WTC11 (cell line): ENCODE results near the gene DIPK2A. TPM values are rescaled to one million over a fixed set of nuclear protein-coding genes. Genes with fewer than 3 reads are reported as not detected.

Source experiments
- ATAC-seq: fragments of 200-7000 bp; cut with Tn5 transposase; 2 replicates; pipeline ENCODE4 v1.10.0; 2021; ENCODE audit warnings: mild to moderate bottlenecking, moderate library complexity
- CTCF ChIA-PET: fragments of 300-600 bp; sonication (Branson Sonifier 250); formaldehyde crosslinking; loops from one replicate; lab custom pipeline; 2021; ENCODE audit warnings: antibody characterized with exemption; lab: Charles Lee
- POLR2A ChIA-PET: fragments of 350-600 bp; sonication (Branson Sonifier 250); formaldehyde crosslinking; loops from one replicate; lab custom pipeline; 2021; ENCODE audit warnings: antibody characterized with exemption; lab: Charles Lee
- DNase-seq: peaks from one replicate; pipeline ENCODE4 v3.0.0; 2021; ENCODE audit warnings: low spot score
- H3K27ac Mint-ChIP-seq: 2 replicates; pipeline ENCODE4 v1.8.0; 2021; ENCODE audit warnings: mixed read lengths
- H3K27me3 Mint-ChIP-seq: 2 replicates; pipeline ENCODE4 v1.8.0; 2021; ENCODE audit warnings: low read depth, mild to moderate bottlenecking, moderate library complexity, mixed read lengths
- H3K36me3 Mint-ChIP-seq: 2 replicates; pipeline ENCODE4 v1.8.0; 2021; ENCODE audit warnings: mixed read lengths
- H3K4me1 Mint-ChIP-seq: 2 replicates; pipeline ENCODE4 v1.8.0; 2022; ENCODE audit warnings: mixed read lengths
- H3K4me3 Mint-ChIP-seq: 2 replicates; pipeline ENCODE4 v1.8.0; 2021; ENCODE audit warnings: mild to moderate bottlenecking, moderate library complexity, mixed read lengths
- H3K9me3 Mint-ChIP-seq: 2 replicates; pipeline ENCODE4 v1.8.0; 2021; ENCODE audit warnings: mixed read lengths
- AR ChIP-seq: fragments of 250-450 bp; sonication (Bioruptor Pico); IDR thresholded peaks from 2 replicates; pipeline ENCODE4 v1.9.0; 2021; ENCODE audit warnings: mild to moderate bottlenecking
- ATF1 ChIP-seq: sonication (generic); formaldehyde crosslinking; IDR thresholded peaks from 2 replicates; pipeline ENCODE4 v1.8.1; 2023; ENCODE audit warnings: mild to moderate bottlenecking, moderate library complexity, missing genetic modification reagents
- ATF2 ChIP-seq: sonication (generic); formaldehyde crosslinking; IDR thresholded peaks from 2 replicates; pipeline ENCODE4 v1.8.1; 2022; ENCODE audit warnings: low read depth, missing genetic modification reagents, borderline replicate concordance
- E2F5 ChIP-seq: sonication (generic); formaldehyde crosslinking; IDR thresholded peaks from 2 replicates; pipeline ENCODE4 v1.8.1; 2022; ENCODE audit warnings: mild to moderate bottlenecking, moderate library complexity, missing genetic modification reagents
- GTF2I ChIP-seq: fragments of 250-450 bp; sonication (Bioruptor Pico); conservative IDR thresholded peaks from 2 replicates; pipeline ENCODE4 v1.4.0; 2021; ENCODE audit warnings: mild to moderate bottlenecking
- IRF2 ChIP-seq: sonication (generic); formaldehyde crosslinking; IDR thresholded peaks from 2 replicates; pipeline ENCODE4 v1.8.0; 2022; ENCODE audit warnings: low read depth, missing genetic modification reagents, borderline replicate concordance
- KAT7 ChIP-seq: sonication (generic); formaldehyde crosslinking; IDR thresholded peaks from 2 replicates; pipeline ENCODE4 v1.8.1; 2023; ENCODE audit warnings: missing genetic modification reagents, mild to moderate bottlenecking, borderline replicate concordance
- MAX ChIP-seq: sonication (generic); formaldehyde crosslinking; IDR thresholded peaks from 2 replicates; pipeline ENCODE4 v1.8.0; 2022; ENCODE audit warnings: mild to moderate bottlenecking, missing genetic modification reagents
- NFE2L1 ChIP-seq: sonication (generic); formaldehyde crosslinking; IDR thresholded peaks from 2 replicates; pipeline ENCODE4 v1.8.1; 2023; ENCODE audit warnings: missing genetic modification reagents
- PRDM15 ChIP-seq: sonication (generic); formaldehyde crosslinking; IDR thresholded peaks from 2 replicates; pipeline ENCODE4 v1.8.0; 2022; ENCODE audit warnings: missing genetic modification reagents
- SMAD4 ChIP-seq: sonication (generic); formaldehyde crosslinking; IDR thresholded peaks from 2 replicates; pipeline ENCODE4 v1.8.0; 2022; ENCODE audit warnings: mild to moderate bottlenecking, missing genetic modification reagents
- SOX15 ChIP-seq: fragments of 250-450 bp; sonication (Bioruptor Pico); IDR thresholded peaks from 2 replicates; pipeline ENCODE4 v1.9.0; 2021; ENCODE audit warnings: mild to moderate bottlenecking
- SP1 ChIP-seq: sonication (generic); formaldehyde crosslinking; conservative IDR thresholded peaks from 2 replicates; pipeline ENCODE4 v1.8.1; 2022; ENCODE audit warnings: missing genetic modification reagents
- STAT6 ChIP-seq: sonication (generic); formaldehyde crosslinking; conservative IDR thresholded peaks from 2 replicates; pipeline ENCODE4 v1.8.1; 2023; ENCODE audit warnings: mild to moderate bottlenecking, low read depth, missing genetic modification reagents, moderate library complexity
- TEAD4 ChIP-seq: sonication (generic); formaldehyde crosslinking; IDR thresholded peaks from 2 replicates; pipeline ENCODE4 v1.8.0; 2022; ENCODE audit warnings: mild to moderate bottlenecking, missing genetic modification reagents
- ZNF396 ChIP-seq: fragments of 250-450 bp; sonication (Bioruptor Pico); IDR thresholded peaks from 2 replicates; pipeline ENCODE4 v1.8.0; 2021; ENCODE audit warnings: mild to moderate bottlenecking, moderate library complexity, borderline replicate concordance
- ZSCAN18 ChIP-seq: fragments of 250-450 bp; sonication (Bioruptor Pico); IDR thresholded peaks from 2 replicates; pipeline ENCODE4 v2.1.2; 2022; ENCODE audit warnings: mild to moderate bottlenecking, moderate library complexity
- total RNA-seq: library from RNA; stranded (reverse); gene quantifications from 3 replicates; pipeline ENCODE4 v1.2.3, GENCODE V29; 2021

DIPK2A gene
- total RNA-seq, 1 experiment from 2014 or later, result 35.1 TPM

GRCh38 chr3:143935678-143936077 lies 35.9 kb upstream of the DIPK2A start:
- H3K4me3 Mint-ChIP-seq, result no peak overlapping the region
- H3K4me1 Mint-ChIP-seq, result no peaks in the 10 kb centered on the region
- no peak overlapping the region for H3K27ac Mint-ChIP-seq
- DNase-seq (no peak), ATAC-seq (no peak)
- POLR2A ChIA-PET, result no interaction called here
- TF ChIP-seq ATF1 (CRISPR knock-in tag) (no peak), STAT6 (CRISPR knock-in tag) (no peak), IRF2 (no peak), SP1 (no peak), SOX15 (CRISPR knock-in tag) (no peak), MAX (CRISPR knock-in tag) (no peak), NFE2L1 (CRISPR knock-in tag) (no peak), AR (CRISPR knock-in tag) (no peak), GTF2I (CRISPR knock-in tag) (no peak), SMAD4 (no peak), TEAD4 (no peak), PRDM15 (no peak), KAT7 (no peak), ZSCAN18 (no peak), ATF2 (no peak), ZNF396 (no peak), E2F5 (no peak)
- H3K27me3 Mint-ChIP-seq, result no peaks in the 10 kb centered on the region
- H3K36me3 Mint-ChIP-seq, result no peaks in the 10 kb centered on the region
- H3K9me3 Mint-ChIP-seq, result peaks cover 11% of the 10 kb centered on the region
- CTCF ChIA-PET, result no interaction called here
